CD4-positive, alpha-beta T cell treated with Interferon gamma for 1 hour (primary cell): ENCODE results near the gene STAG3.
"Not testable (repeated sequence)": the region's sequence is repeated elsewhere in the genome, so short reads cannot be mapped to it uniquely, and the experiment has no call there.

ENCODE experiments used
- DNase-seq: peaks from one replicate; pipeline ENCODE4 v3.0.0-alpha.2; 2020

Gene STAG3, protein sequence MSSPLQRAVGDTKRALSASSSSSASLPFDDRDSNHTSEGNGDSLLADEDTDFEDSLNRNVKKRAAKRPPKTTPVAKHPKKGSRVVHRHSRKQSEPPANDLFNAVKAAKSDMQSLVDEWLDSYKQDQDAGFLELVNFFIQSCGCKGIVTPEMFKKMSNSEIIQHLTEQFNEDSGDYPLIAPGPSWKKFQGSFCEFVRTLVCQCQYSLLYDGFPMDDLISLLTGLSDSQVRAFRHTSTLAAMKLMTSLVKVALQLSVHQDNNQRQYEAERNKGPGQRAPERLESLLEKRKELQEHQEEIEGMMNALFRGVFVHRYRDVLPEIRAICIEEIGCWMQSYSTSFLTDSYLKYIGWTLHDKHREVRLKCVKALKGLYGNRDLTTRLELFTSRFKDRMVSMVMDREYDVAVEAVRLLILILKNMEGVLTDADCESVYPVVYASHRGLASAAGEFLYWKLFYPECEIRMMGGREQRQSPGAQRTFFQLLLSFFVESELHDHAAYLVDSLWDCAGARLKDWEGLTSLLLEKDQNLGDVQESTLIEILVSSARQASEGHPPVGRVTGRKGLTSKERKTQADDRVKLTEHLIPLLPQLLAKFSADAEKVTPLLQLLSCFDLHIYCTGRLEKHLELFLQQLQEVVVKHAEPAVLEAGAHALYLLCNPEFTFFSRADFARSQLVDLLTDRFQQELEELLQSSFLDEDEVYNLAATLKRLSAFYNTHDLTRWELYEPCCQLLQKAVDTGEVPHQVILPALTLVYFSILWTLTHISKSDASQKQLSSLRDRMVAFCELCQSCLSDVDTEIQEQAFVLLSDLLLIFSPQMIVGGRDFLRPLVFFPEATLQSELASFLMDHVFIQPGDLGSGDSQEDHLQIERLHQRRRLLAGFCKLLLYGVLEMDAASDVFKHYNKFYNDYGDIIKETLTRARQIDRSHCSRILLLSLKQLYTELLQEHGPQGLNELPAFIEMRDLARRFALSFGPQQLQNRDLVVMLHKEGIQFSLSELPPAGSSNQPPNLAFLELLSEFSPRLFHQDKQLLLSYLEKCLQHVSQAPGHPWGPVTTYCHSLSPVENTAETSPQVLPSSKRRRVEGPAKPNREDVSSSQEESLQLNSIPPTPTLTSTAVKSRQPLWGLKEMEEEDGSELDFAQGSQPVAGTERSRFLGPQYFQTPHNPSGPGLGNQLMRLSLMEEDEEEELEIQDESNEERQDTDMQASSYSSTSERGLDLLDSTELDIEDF

GRCh38 chr7:100177045-100178001, at the start of gene STAG3, which contains the start of gene GPC2:
TSS of gene STAG3 (plus strand) at chr7:100177918. CDS start at chr7:100180557, 2,639 bp downstream.
TSS of gene GPC2 (minus strand) at chr7:100177381. CDS start at chr7:100177199, 182 bp downstream.
- DNase-seq: peak; percentile 98

- no peak for DNase-seq
Measured at GRCh38 chr7:100128637-100128963, 49.1 kb upstream of the STAG3 start.

DNA sequence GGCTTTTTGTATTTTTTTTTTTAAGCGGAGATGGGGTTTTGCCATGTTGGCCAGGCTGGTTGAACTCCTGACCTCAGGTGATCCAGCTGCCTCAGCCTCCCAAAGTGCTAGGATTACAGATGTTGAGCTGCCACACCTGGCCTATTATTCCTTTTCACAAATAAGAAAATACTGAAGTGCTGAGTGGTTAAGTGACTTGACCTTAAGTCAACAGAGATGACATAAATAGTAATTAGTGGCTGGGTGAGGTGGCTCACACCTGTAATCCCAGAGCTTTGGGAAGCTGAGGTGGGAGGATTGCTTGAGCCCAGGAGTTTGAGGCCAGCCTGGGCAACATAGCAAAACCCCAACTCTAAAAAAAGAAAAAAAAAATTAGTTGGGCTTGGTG, 47.5 kb upstream of the STAG3 start:
- DNase-seq: not testable (repeated sequence)

GRCh38 chr7:100130608-100131453, 46.9 kb upstream of the STAG3 start:
- DNase-seq: peak; percentile 79

DNA sequence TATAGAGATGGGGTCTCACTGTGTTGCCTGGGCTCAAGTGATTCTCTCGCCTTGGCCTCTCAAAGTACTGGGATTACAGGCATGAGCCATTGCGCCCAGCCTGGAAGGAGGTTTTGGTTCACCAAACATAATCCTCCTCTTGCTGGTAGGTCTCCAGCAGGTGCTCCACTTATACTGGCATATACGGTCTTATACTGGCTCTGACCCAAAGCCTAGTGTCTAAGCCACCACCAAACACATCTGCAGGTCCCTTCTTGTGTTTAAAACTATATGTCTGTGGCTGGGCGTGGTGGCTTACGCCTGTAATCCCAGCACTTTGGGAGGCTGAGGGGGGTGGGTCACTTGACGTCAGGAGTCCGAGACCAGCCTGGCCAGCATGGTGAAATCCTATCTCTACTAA, 45.6 kb upstream of the STAG3 start:
- DNase-seq: no peak

- peak; percentile 67 for DNase-seq
Measured at GRCh38 chr7:100132697-100133151, 45.0 kb upstream of the STAG3 start.

GRCh38 chr7:100137851-100138760, 39.6 kb upstream of the STAG3 start:
- DNase-seq: no peak

GRCh38 chr7:100141555-100141949, 36.2 kb upstream of the STAG3 start:
- DNase-seq: no peak

GRCh38 chr7:100142461-100142860, 35.3 kb upstream of the STAG3 start:
- no peak for DNase-seq

GRCh38 chr7:100146350-100146749, 31.4 kb upstream of the STAG3 start:
- not testable (repeated sequence) for DNase-seq

DNA sequence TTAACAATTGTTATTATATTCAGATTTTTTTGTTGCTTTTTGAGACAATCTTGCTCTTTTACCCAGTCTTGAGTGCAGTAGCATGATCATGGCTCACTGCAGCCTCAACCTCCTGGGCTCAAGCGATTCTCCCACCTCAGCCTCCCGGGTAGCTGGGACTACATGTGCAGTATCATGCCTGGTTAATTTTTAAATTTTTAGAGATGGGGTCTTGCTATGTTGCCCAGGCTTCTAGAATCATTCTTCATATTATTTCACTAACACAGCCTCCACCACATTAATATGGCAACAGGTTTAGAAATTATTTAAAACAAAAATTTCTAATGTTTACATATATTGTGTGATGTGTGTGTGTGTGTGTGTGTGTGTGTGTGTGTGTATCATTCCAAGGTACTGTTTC, 30.4 kb upstream of the STAG3 start:
- no peak for DNase-seq

DNA sequence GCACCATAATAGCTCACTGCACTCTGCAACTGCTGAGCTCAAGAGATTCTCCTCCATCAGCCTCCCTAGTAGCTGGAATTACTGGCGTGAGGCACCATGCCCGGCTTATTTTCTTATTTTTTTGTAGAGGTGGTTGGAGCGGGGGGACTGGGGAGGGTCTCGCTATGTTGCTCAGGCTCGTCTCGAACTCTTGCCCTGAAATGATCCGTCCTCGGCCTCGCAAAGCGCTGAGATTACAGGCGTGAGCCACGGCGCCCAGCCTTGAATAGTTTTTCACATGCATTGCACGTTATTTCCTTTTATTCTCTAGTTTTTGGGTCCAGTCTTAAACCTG, 29.5 kb upstream of the STAG3 start:
- DNase-seq: no peak

DNA sequence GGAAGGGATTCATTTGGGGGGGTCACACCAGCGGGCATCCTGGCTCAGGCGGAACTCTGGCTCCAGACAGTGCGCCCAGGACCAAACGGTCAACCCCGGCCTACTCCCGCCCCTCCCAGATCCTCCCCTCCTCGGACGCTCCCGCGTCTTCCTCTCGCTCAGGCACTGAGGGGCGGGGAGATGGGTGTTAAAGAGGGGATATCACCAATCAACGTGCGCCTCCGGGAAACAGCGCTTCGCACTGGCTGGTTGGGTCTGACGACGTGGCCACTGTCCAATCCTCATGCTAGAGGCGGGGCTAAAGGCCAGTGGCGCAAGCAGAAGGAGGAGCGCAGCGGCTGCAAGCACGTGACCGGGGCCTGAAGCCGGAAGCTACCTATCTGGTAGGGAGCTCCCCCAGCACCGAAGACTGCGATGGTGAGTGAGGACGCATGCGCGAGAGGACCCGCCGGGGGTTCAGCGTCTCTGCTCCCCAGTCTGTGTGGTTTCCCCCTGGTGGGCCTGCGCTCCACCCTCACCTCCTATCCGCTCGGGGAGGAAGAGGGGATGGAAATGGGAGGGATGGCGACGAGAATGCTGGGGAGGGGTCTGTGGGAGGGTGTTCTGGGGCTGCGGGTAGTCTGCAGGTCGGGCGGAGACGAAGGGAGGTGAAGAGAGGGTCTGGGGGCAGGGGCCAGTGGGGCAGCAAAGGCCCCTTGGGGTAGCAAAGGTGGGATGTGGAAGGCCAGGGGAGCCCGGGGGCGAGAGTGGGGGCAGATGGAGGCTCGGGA, 29.0 kb upstream of the STAG3 start, which contains the start of gene LAMTOR4:
TSS of gene LAMTOR4 (plus strand) at position 360 of the 770 bp plus-strand sequence. CDS start at position 415, 55 bp downstream.
- DNase-seq: peak; percentile 100

- DNase-seq: no peak
Measured at GRCh38 chr7:100152404-100152803, 25.3 kb upstream of the STAG3 start.

DNA sequence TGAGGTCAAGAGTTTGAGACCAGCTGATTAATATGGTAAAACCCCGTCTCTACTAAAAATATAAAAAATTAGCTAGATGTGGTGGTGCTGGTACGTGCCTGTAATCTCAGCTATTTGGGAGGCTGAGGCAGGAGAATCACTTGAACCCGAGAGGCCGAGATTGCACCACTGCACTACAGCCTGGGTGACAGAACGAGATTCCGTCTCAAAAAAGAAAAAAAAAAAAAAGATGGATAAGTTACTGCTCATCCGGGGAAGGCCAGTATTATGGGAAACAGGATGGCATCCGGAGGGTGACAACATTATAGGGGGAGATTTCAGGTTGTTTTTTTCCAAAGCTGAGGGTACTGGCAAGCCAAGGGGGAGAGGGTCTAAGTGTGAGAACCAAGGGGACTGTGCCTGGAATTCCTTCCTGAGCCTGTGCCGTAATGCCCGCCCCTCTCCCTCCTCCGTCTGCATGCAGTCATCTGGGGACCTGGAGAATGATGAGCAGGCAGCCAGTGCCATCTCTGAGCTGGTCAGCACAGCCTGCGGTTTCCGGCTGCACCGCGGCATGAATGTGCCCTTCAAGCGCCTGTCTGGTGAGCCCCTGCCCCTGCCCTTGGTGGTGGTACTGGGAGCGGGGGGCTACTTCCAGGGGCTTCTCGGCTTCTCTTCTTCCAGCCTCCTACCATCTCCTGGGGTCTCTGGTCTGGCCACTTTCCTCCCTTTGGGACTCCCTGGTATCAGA, 24.6 kb upstream of the STAG3 start:
- no peak for DNase-seq

DNA sequence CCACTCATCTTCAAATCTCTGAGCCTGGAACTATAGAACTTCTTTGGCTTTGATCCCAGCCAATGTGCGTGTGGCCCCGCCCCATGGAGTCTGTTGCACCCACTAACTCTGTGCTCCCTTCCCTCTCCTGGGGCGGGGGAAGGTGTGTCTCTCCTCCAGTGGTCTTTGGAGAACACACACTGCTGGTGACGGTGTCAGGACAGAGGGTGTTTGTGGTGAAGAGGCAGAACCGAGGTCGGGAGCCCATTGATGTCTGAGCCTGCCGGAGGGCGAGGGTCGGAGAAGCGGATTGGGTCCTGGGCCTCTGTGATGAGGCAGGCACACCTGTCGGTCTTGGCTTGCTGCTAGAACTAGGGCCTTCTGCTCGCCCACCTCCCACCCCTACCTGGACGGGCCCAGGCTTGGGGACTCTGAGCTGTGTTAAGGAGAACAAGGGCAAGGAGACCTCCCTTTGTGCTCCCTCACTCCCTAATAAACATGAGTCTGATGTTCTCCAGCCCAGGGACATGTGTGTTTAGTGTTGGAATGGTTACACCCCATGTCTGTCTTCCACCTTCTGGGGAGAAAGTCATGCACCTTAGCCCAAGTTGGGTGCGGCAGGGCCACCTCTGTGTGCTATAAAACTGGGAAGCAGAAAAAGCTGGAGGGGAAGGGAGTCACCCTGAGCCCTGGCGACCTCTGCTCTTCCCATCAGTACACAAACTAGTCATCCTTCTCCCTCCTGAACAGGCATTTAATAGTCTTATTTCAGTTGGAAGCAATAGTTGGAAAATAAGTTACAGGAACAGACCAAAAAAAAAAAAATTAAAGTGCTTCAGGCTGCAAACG, 23.8 kb upstream of the STAG3 start:
- no peak for DNase-seq
